Esophagus squamous epithelium (tissue), 5 donors: ENCODE results near the gene WSCD1. TPM values are rescaled to one million over a fixed set of nuclear protein-coding genes. Genes with fewer than 3 reads are reported as not detected.

Source experiments
- DNase-seq: peaks from one replicate; lab custom pipeline; 2025; lab: John Stamatoyannopoulos, UW
- H3K27ac ChIP-seq, 4 donors: fragments of 200-600 bp; sonication (generic); one replicate each; pipeline ENCODE4 v1.5.1; 2016 to 2019; ENCODE audit warnings: mild to moderate bottlenecking in 1 of 4
- H3K27me3 ChIP-seq, 4 donors: fragments of 200-600 bp; sonication (generic); 1 replicate in 3 of 4; 2 replicates in 1 of 4; pipeline versions ENCODE4 v1.5.1 to v1.6.0; 2017 to 2021; ENCODE audit warnings: antibody characterized with exemption in 1 of 4
- H3K36me3 ChIP-seq, 3 donors: fragments of 200-600 bp; sonication (generic); one replicate each; pipeline ENCODE4 v1.5.1; 2016 to 2019
- H3K4me1 ChIP-seq, 3 donors: fragments of 200-600 bp; sonication (generic); one replicate each; pipeline ENCODE4 v1.5.1; 2017 to 2019
- H3K4me3 ChIP-seq, 4 donors: fragments of 200-600 bp; sonication (generic); 1 replicate in 3 of 4; 2 replicates in 1 of 4; pipeline ENCODE4 v1.5.1; 2016 to 2019; ENCODE audit warnings: mild to moderate bottlenecking in 2 of 4, moderate library complexity in 1 of 4
- H3K9me3 ChIP-seq, 3 donors: fragments of 200-600 bp; sonication (generic); one replicate each; pipeline ENCODE4 v1.5.1; 2016 to 2019
- CTCF ChIP-seq, 6 experiments: fragments of 450-650 bp in 4 of 6; fragments of 200-600 bp in 2 of 6; sonication (generic) in 2 of 6; IDR thresholded peaks; one replicate each; pipeline ENCODE4 v1.5.1; 2016 to 2019; ENCODE audit warnings: antibody characterized with exemption in 6 of 6, mild to moderate bottlenecking in 4 of 6, moderate library complexity in 4 of 6
- POLR2A ChIP-seq, 4 donors: fragments of 450-650 bp; IDR thresholded peaks; one replicate each; pipeline ENCODE4 v1.6.1; 2017; ENCODE audit warnings: antibody characterized with exemption in 4 of 4, mild to moderate bottlenecking in 4 of 4, moderate library complexity in 3 of 4
- WGBS, 2 donors: methylation state at CpG; one replicate each; pipeline ENCODE4 v1.1.5; 2018; 5-methylcytosine and 5-hydroxymethylcytosine counted together
- intact Hi-C: fragments of 100-400 bp; cut with DNase I; formaldehyde crosslinking; loops from one replicate; pipeline ENCODE4 v1.15.0; 2022
- total RNA-seq, 4 donors: library from RNA; depleted of rRNA; stranded (reverse); fragments of >200 nt; gene quantifications; one replicate each; pipeline ENCODE4 v1.1.0, GENCODE V29; 2016
- donor health status: DM: yes; HTN: yes; CAD: no.

The WSCD1 gene
- total RNA-seq, 4 donors from 2014 or later: 0.22 to 1.6 (median 1.5) TPM; not detected in 1

GRCh38 chr17:6075845-6076244, 5.7 kb downstream of the WSCD1 start:
- H3K36me3 ChIP-seq: no peaks in the 10 kb centered on the region
- no peaks in the 10 kb centered on the region for H3K9me3 ChIP-seq
- no peak for TF ChIP-seq POLR2A (IDR thresholded peaks at IDR 0.05)
- TF ChIP-seq CTCF (IDR thresholded peaks at IDR 0.05): no peak
- WGBS, 2 donors: 75 to 86% methylated on average over 5 to 8 of the region's 8 CpGs
- intact Hi-C loops: no loop called here
- H3K27me3 ChIP-seq: peaks cover 0 to 61% (median 6%) of the 10 kb centered on the region in 4 donors
- H3K4me3 ChIP-seq: no peak overlapping the region
- no peak for DNase-seq
- no peak overlapping the region for H3K27ac ChIP-seq
- peaks cover 0 to 9% (median 6%) of the 10 kb centered on the region in 3 donors for H3K4me1 ChIP-seq

DNA sequence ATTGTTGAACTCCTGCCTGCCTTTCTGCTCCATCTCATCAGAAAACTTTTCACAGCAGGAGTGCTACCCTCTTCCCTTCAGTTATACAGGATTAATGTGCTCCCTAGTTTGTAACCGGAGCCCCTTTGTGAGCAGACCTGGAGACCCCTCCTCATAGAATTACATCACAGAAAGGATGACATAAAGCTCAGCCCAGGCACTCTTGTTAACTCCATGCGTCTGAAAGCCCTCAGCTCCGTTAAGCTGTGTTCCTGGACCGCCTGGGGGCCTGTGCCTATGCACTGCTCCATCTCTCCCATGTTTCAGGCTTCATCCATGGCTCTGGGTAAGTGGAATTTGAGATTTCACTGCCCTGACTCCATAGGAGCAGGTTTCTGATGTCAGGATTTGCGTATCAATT, 7.6 kb downstream of the WSCD1 start:
- Histone ChIP-seq H3K4me3 (no peak overlapping the region), H3K27me3 (peaks cover 0 to 48% (median 0%) of the 10 kb centered on the region in 4 donors), H3K9me3 (no peaks in the 10 kb centered on the region), H3K27ac (no peak overlapping the region), H3K4me1 (no peaks in the 10 kb centered on the region), H3K36me3 (no peaks in the 10 kb centered on the region)
- intact Hi-C loops: no loop called here
- no peak for DNase-seq
- no peak for TF ChIP-seq CTCF (IDR thresholded peaks at IDR 0.05)
- TF ChIP-seq POLR2A (IDR thresholded peaks at IDR 0.05): no peak
- 58 to 73% methylated on average over 5 of the region's 5 CpGs for WGBS, 2 donors

DNA sequence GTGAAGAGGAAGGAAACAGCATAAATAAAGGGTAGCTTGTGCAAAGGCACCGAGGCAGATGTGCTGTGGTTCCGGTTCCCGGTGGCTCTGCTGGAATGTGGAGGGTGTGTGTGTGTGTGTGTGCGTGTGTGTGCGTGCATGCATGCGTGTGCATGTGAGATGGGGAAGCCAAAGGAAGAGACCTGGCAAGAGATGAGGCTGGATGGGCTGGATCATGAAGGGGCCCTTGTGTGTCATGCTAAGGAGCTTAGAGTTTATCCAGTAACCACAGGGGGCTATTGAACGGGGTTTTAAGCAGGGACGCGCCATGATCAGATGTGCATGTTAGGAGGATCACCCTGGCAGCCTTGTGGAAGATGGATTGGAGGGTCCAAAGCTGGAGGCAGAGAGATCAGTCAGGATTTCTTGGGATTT, 8.3 kb downstream of the WSCD1 start:
- TF ChIP-seq POLR2A (IDR thresholded peaks at IDR 0.05): no peak
- no peak for TF ChIP-seq CTCF (IDR thresholded peaks at IDR 0.05)
- intact Hi-C loops: no loop called here
- Histone ChIP-seq H3K36me3 (no peaks in the 10 kb centered on the region), H3K4me3 (no peak overlapping the region), H3K9me3 (no peaks in the 10 kb centered on the region), H3K4me1 (no peaks in the 10 kb centered on the region), H3K27me3 (peaks cover 0 to 41% (median 0%) of the 10 kb centered on the region in 4 donors), H3K27ac (no peak overlapping the region)
- 78 to 86% methylated on average over 9 of the region's 9 CpGs for WGBS, 2 donors
- no peak for DNase-seq

DNA sequence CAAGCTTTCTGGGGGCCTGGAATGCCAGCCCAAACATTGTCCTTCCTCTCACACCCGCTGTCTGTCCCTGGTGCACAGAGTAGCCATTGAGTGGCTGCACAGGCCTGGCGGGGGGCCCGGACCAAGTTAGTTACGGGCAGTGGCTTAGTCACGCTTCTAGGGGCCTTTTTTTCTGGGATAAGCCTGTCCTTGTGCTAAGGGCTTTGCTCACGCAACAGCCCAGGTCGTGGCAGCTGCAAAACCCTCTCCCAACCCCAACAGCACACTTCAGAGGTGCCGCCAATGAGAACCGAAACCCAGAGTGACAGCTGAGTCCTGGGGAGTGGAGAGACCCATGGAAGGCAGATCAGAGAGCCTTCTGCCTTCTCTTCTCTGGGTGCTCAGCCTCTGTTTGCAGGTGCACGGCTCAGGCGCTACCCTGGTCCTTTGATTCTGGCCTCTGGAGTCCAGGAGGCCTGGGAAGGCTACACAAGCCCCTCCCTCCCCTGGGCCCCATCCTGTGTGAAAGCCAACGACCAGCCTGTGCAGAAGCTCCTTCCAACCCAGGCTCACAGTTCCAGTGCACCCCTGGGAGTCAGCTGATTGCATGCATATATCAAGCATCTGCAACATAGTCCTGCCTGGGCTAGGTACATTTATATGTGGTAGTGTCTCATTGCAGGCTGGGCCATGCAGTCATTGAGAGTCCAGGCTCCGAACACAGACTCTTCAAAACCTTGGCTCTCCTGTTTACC, 9.1 kb downstream of the WSCD1 start:
- Histone ChIP-seq H3K9me3 (no peaks in the 10 kb centered on the region), H3K27ac (no peak overlapping the region), H3K27me3 (peaks cover 0 to 38% (median 0%) of the 10 kb centered on the region in 4 donors), H3K4me1 (no peaks in the 10 kb centered on the region), H3K4me3 (no peak overlapping the region), H3K36me3 (no peaks in the 10 kb centered on the region)
- TF ChIP-seq POLR2A (IDR thresholded peaks at IDR 0.05) (no peak), CTCF (IDR thresholded peaks at IDR 0.05) (no peak)
- intact Hi-C loops: no loop called here
- WGBS, 2 donors: 79 to 100% methylated on average over 1 to 12 of the region's 13 CpGs
- DNase-seq: no peak

DNA sequence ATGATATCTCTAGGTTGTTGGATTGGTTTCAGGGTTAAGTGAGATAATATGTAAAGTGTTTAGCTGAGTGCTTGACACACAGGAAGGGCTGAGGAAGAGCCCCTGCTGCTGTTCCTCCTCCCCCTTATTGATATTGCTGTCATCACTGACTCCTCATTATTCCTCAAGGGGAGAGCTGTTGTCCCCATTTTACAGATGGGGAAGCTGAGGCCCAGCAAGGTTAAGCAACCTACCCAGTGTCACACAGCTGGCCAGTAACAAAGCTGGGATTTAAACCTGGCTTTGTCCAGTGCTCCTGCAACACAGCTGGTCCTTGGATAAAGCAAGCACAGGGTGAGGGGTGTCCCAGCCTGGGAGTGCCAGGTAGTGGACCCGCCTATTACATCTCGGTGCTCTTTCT, 9.8 kb downstream of the WSCD1 start:
- WGBS, 2 donors: no CpG with 5 or more reads among the region's 2 CpGs
- intact Hi-C loops: no loop called here
- TF ChIP-seq CTCF (IDR thresholded peaks at IDR 0.05) (no peak), POLR2A (IDR thresholded peaks at IDR 0.05) (no peak)

More for the DNA sequence above, 9.8 kb downstream of the WSCD1 start:
- Histone ChIP-seq H3K4me1 (no peaks in the 10 kb centered on the region), H3K27me3 (peaks cover 0 to 32% (median 0%) of the 10 kb centered on the region in 4 donors), H3K4me3 (no peak overlapping the region), H3K36me3 (no peaks in the 10 kb centered on the region), H3K9me3 (no peaks in the 10 kb centered on the region), H3K27ac (no peak overlapping the region)
- no peak for DNase-seq
